GM21576 (cell line): ENCODE results near the gene ATP11A.
"Not testable (repeated sequence)": the region's sequence is repeated elsewhere in the genome, so short reads cannot be mapped to it uniquely, and the experiment has no call there.

Experiments used
- ATAC-seq: cut with Tn5 transposase; IDR thresholded peaks from one replicate; pipeline ENCODE4 v1.9.1; 2021; ENCODE audit warnings: mild to moderate bottlenecking, moderate library complexity; ENCODE audit not compliant: unreplicated experiment

Gene ATP11A

DNA sequence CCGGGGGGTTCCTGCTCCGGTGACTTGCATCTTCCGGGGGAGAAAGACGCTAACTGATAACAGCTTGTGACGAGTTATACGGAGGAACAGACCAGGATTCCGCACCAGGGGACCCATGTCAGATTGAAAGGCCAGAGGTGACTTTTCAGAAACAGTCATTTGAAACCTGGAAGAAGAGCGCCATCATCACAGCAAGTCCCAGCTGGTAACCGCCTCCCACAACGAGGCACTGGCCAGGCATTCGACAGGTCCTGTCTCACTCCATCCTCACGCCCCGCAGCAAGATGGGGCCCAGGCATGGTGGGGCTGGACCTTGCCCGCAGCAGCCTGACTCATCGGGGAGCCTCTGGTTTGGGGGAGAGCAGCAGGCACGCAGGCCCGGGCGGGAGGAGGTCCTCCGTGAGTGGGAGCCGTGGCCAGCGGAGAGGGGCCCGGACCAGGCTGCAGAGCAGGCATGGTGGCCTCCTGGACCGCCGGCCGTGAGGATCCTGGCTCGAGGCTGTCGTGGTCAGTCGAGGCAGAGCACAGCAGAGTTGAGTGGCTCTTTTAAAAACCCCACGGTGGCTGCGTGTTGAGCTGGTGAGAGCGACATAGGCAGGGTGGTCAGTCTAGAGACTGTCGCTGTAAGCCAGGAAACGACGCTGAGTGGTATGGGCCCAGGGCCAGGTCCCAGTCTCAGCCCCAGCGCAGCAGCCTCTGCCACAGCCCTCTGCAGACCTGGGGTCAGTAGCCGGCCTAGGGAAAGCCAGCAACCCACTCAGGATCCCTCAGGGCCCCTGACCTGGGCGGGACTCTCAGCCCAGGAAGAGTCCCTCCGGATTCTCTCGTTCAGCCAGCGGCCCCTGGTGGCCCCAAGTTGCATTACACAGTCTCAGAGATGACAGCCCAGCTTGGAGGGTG is 184.3 kb downstream of the ATP11A start:
- ATAC-seq = peak; percentile 88

DNA sequence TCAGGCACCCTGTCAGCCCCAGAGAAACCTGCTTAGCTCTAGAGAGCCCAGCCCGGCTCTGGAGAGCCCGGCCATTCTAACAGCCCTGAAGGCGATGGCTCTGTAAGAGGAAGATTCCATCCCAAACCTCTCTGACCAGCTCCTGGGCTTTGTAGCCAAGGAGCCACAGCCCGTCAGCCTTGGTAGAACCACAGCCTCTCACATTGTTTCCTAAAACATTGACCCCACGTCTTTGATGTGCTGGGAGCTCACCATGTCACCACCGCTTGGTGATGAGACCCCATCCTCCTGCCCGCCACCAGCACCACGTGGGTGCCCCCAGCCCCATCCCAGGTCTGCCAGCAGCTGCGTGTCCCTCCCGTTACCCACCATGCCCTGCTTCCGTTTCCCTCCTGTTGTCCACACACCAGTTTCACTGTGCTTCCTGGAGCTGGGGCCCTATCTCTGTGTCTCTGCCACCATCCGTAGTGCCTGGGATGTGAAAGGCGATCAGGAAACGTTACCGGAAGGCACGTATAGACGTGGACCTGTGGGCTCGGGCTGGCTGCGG is 185.0 kb downstream of the ATP11A start:
- no peak for ATAC-seq

DNA sequence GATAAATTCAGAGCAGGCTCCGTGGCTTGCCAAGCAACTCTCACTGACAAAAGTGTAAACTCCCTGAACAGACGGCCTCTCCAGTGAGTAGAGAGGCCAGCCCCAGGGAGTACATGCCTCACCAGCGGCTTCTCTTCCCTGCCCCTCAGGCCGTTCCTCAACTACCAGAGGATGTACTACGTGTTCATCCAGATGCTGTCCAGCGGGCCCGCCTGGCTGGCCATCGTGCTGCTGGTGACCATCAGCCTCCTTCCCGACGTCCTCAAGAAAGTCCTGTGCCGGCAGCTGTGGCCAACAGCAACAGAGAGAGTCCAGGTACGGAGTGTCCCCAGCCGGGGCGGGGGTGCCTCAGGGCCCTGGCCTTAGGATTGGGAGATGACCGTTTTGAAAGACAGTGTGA is 185.8 kb downstream of the ATP11A start:
- ATAC-seq = no peak

- no peak for ATAC-seq
Observed at GRCh38 chr13:112876305-112877000, 186.6 kb downstream of the ATP11A start.

DNA sequence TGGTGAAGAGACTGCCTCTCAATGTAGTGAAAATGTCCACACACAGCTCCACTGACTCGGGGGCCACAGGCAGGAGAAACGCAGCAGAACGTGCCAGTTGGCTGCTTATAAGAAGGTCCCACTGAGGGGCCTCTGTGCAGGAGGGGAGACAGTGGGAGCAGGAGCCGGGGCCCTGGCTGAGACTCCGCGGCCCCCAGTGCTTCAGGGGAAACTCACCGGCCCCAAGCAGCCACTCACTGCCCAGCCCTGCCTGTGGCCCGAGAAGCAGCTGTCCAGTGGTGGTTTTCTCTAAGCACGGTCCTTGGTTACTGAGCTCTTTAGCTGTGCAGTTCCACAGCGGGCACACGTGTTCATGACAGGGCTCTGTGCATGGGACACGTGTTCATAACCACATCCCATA is 187.2 kb downstream of the ATP11A start:
- ATAC-seq = no peak

GRCh38 chr13:112877539-112877938 is 187.7 kb downstream of the ATP11A start:
- ATAC-seq = no peak

DNA sequence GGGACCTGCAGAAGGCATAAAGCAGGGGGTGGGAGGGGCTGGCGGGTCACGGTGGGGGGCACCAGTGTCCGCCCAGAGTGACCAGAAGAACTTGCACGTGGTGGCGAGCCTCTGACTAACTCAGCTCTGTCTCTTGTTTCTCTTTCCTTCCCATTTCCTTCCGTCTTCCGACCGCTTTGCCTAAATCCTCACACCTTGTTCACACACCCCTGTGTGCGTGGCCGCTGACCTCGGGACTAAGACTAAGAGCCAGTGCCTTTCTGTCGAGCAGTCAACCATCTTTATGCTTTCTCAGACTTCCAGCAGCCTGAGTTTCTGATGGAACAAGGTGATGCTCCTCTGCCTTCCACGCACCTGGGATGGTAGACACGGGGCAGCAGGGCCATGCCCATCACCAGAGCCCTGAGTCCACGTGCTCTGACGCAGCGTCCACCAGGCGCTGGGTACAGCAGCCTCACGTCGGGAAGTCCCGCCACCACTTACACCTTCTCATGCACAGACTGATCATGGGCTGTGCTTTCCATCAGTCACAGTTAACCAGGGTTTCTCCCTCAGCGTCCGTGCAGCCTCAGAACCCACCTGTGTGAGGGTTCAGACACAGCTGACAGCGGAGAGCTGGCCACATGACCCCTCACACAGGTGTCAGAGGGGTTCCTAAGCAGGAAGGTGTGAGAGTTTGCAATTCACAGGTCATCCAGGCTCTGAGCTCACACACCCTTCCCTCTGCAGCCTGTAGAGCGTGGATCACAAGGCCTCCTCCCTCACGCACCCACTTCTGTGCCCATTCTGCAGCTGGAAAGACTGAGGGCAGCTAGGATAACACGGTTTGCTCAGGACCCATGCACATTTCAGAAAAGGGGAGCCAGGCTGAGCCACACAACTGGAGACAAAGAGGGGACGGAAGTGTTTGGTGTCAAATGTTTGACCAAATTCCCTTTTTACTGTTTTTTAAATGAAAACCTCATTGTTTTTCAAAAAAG is 188.4 kb downstream of the ATP11A start:
- no peak for ATAC-seq

DNA sequence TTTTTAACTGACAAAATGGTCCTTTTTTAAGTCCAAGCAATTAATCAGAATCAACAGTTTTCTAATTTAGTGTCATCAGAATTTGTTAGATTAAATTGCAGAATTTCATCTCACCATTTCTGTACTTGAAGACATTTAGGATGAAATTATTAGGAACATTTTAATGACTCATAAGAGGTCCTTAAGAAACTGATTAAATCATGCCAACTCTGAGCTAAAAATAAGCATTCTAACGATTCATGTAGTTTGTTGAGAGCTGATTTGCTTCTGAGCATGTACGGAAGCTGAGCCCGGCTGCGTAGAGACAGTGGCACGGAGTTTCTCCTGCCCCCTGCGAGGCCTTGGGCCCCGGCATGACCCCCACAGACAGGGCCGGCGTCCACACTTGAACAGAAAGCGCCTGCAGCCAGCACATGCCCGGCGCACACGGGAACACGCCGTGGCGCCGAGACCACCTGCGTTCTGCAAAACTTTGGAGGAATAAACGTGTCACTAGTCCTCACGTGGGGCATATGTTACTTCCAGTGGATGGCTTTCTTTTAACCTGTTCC is 189.5 kb downstream of the ATP11A start:
- no peak for ATAC-seq

GRCh38 chr13:112880221-112880641 is 190.4 kb downstream of the ATP11A start:
- ATAC-seq = no peak

- ATAC-seq = no peak
Observed at GRCh38 chr13:112880976-112881540, 191.2 kb downstream of the ATP11A start.

GRCh38 chr13:112881656-112882554 is 192.1 kb downstream of the ATP11A start:
- no peak for ATAC-seq

DNA sequence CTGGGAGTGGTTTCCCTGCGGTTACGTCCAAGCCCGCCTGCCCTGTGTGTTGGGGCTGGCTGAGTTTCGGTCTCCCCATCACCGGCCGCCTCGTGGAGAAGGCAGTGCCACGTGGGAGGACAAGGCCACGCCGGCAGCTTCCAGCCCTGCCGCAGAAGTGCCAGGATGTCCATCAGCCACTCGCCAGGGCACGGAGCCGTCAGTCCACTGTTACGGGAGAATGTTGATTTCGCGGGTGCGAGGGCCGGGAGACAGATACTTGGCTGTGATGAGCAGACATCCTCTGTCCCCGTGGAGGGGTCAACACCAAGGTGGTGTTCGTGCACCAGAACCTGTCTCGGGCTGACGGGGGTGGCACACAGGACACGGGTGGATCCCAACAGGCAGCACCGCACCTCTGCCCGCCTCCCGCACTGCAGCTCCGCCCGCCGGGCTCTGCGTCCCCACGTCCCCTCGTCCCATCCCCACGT is 192.8 kb downstream of the ATP11A start:
- ATAC-seq = no peak

DNA sequence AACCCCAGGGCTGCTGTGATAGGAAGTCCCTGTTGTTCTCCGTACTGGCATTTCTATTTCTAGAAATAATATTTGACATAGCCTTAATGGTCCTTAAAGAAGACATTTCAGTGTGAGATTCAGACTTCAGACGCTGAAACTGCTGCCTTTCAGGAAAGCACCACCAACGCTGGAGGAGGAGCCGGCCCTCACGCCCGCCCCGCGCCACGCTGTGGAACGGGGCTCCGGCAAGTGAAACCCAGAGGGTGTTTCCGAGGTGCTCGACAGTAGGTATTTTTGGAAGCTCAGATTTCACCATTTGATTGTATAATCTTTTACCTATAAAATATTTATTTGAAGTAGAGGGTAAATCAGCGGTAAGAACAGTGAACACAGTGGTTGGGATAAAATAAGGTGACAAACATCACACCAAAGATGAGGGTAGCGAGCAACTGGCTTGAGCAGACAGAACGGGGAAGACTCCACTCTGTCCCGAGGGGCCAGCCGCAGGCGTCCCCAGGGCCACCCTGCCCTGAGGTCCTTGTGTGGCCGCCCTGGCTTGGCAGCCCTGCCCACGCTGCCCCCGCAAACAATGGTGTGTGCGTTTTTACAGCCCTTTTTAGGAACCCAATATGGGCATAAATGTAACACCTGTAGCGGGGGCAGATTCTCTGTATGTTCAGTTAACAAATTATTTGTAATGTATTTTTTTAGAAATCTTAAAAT is 193.6 kb downstream of the ATP11A start:
- ATAC-seq = no peak

GRCh38 chr13:112884700-112885099 is 194.9 kb downstream of the ATP11A start:
- not testable (repeated sequence) for ATAC-seq

GRCh38 chr13:112885242-112885781 is 195.5 kb downstream of the ATP11A start:
- ATAC-seq = no peak

DNA sequence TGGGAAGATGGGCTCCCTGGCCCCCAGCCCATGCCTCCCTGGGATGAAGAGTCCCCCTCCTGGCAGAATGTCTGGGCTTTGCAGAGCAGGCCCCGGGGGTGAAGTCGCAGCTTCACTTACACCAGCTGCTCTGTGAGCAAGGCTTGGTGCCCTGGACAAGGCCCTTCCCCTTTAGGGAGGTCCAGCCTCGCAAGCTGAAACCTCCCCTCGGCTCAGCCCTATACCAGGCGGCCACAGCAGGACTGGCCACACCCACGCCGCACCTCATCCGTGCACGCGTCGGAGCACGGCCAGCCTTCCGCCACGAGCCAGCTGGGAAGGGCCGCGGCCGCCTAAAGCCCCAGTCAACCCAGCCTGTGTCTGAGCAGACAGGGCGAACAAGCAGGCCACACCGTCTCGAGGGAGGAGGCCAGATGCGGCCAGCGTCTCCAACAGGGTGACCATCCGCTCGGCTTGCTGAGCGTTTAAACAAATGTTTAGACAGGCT is 196.0 kb downstream of the ATP11A start:
- ATAC-seq = no peak

DNA sequence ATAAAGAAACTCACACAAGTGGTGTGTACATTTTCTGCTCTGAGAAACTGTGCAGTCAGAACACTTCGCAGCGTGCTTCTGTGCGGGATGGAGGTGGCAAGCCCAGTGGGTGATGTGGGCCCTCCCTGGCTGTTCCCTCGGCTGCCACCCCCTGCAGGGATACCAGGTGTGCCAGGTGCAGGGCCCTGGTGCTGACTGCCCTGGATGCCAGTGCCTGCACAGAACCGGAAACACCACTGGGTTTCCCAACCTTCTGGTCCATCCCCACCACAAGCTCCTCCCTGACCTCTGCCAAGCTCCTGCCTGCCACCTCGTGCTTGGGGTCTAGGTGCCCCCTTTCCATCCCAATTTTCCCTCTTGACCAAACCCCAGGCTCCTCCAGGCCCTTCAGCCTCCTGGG is 197.3 kb downstream of the ATP11A start:
- ATAC-seq = no peak

DNA sequence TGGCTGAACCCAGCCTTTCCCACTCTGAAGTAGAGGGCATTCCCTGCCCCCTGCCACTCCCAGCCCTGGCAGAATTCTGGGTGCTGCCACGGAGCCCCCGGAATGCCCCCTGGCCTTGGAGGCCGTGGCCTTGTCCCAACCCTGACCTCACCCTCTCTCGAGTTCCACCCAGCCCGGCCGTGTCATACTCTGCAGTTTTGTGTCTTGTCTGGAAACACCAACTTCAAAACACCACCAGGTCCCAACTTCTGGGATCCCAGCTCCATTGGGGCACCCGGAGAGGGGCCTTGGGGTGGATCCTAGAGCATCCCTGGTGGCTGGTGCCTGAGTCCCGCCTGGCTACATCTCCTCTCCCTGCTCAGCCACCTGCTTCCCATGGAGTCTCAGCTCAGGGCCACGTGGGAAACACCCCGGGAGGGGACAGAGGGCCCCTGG is 197.7 kb downstream of the ATP11A start:
- no peak for ATAC-seq
